Endothelial cell of umbilical vein (primary cell): ENCODE results near the gene INTS1.

Source experiments
- GATA2 ChIP-seq: IDR thresholded peaks from 2 replicates; pipeline ENCODE4 v1.7.0; 2011; ENCODE audit warnings: low read depth, mild to moderate bottlenecking, moderate library complexity, mixed read lengths, low read length; ENCODE audit not compliant: insufficient read length, insufficient read depth
- MYC ChIP-seq: IDR thresholded peaks from one replicate; pipeline ENCODE4 v1.6.1; 2011; ENCODE audit warnings: mild to moderate bottlenecking, low read depth, low read length
- POLR2A ChIP-seq: IDR thresholded peaks from 2 replicates; pipeline ENCODE4 v1.6.1; 2012; ENCODE audit warnings: low read depth, mild to moderate bottlenecking, control low read depth, low read length
- TF ChIP-seq, protein P1 (sequence below), 2 donors: IDR thresholded peaks; 1 replicate in 1 of 2; 2 replicates in 1 of 2; pipeline ENCODE4 v1.5.1; 2011; ENCODE audit warnings: low read length in 2 of 2, mild to moderate bottlenecking in 2 of 2, moderate library complexity in 2 of 2, control low read depth in 1 of 2, inconsistent platforms in 1 of 2, low read depth in 1 of 2; ENCODE audit not compliant: insufficient read depth in 1 of 2; ENCODE audit errors: extremely low read depth in 1 of 2
- TF ChIP-seq, protein P2 (sequence below): IDR thresholded peaks from 2 replicates; pipeline ENCODE4 v1.6.1; 2011; ENCODE audit not compliant: insufficient read depth, insufficient read length

DNA sequence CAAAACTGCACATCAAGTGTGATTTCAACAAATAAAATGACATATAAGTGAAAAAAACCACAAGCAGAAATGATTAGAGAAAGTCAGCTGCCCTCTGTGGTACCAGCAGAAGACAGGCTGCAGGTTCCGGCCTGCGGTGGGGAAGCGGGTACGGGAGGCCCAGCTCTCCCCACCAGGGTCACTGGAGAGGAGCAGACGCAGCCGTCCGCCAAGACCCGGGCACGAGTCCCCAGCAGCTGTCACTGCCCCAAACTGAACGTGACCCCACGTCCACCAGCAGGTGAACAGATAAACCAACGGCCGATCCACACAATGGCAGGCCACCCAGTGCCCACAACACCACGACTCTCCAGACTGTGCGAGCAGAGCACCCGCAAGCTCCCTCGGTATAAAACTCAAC, 28.8 kb downstream of the INTS1 start:
- TF ChIP-seq, protein P1, sequence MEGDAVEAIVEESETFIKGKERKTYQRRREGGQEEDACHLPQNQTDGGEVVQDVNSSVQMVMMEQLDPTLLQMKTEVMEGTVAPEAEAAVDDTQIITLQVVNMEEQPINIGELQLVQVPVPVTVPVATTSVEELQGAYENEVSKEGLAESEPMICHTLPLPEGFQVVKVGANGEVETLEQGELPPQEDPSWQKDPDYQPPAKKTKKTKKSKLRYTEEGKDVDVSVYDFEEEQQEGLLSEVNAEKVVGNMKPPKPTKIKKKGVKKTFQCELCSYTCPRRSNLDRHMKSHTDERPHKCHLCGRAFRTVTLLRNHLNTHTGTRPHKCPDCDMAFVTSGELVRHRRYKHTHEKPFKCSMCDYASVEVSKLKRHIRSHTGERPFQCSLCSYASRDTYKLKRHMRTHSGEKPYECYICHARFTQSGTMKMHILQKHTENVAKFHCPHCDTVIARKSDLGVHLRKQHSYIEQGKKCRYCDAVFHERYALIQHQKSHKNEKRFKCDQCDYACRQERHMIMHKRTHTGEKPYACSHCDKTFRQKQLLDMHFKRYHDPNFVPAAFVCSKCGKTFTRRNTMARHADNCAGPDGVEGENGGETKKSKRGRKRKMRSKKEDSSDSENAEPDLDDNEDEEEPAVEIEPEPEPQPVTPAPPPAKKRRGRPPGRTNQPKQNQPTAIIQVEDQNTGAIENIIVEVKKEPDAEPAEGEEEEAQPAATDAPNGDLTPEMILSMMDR (IDR thresholded peaks at IDR 0.05; ENCODE audit: extremely low read depth in 1 of 2, insufficient read depth in 1 of 2, low read depth in 1 of 2, low read length in 2 of 2), result no peak
- TF ChIP-seq GATA2 (no peak), POLR2A (no peak), MYC (no peak)
- TF ChIP-seq, protein P2, sequence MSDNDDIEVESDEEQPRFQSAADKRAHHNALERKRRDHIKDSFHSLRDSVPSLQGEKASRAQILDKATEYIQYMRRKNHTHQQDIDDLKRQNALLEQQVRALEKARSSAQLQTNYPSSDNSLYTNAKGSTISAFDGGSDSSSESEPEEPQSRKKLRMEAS, result no peak
